ENCODE measurements around the gene C15orf61. TPM values are rescaled to one million over a fixed set of nuclear protein-coding genes. Genes with fewer than 3 reads are reported as not detected.

C15orf61 gene
- polyA plus RNA-seq, 1 donor from 2014 or later = 20.6 TPM

DNA sequence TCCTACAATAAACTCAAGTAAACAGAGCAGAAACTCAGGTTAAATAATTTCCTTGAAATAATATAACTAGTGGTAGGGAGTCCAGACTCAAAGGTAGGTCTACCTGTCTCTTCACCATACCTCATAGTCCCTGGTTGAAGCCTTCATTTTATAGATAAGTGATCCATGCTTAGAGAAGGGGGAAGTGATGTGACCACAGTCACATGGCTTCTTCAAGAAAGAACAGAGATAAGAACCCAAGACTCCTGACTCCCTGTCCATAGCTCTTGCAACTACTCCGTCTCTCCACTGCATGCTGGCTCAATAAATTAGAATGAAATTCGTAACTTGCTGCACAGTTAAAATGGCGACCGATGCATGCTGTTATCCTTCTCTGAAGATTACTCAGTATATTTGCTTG, 11.0 kb upstream of the C15orf61 start:
- no peaks in the 10 kb centered on the region for H3F3A ChIP-seq (ENCODE audit: insufficient read depth, low read length, poor library complexity, severe bottlenecking)
- H3K4me2 ChIP-seq (ENCODE audit: low read length) = no peak overlapping the region
- no peaks in the 10 kb centered on the region for H3K9me2 ChIP-seq (ENCODE audit: insufficient read depth, low read length)
- no peaks in the 10 kb centered on the region for H3K36me3 ChIP-seq (ENCODE audit: insufficient read depth, low read length)
- H2AFZ ChIP-seq (ENCODE audit: low read depth, low read length) = no peak overlapping the region
- H3K27me3 ChIP-seq (ENCODE audit: insufficient read depth, low read depth, low read length) = no peaks in the 10 kb centered on the region
- H4K20me1 ChIP-seq (ENCODE audit: insufficient read depth) = no peaks in the 10 kb centered on the region
- H3K27ac ChIP-seq (ENCODE audit: low read length) = no peak overlapping the region
- H3K9ac ChIP-seq (ENCODE audit: low read length) = no peak overlapping the region
- no peak overlapping the region for H3K4me3 ChIP-seq (ENCODE audit: low read length)
- H3K9me3 ChIP-seq (ENCODE audit: low read length) = no peaks in the 10 kb centered on the region
- no peaks in the 10 kb centered on the region for H3K79me2 ChIP-seq (replicated peaks; ENCODE audit: insufficient read depth, low read length)
- TF ChIP-seq EP300 (conservative IDR thresholded peaks at IDR 0.05; ENCODE audit: poor library complexity, severe bottlenecking) (no peak), EZH2 (IDR thresholded peaks at IDR 0.05; ENCODE audit: borderline replicate concordance, insufficient read depth, low read length, poor library complexity, severe bottlenecking) (no peak), RAD21 (conservative IDR thresholded peaks at IDR 0.05) (no peak), SMC3 (conservative IDR thresholded peaks at IDR 0.05; ENCODE audit: poor library complexity) (no peak), TAF1 (IDR thresholded peaks at IDR 0.05; ENCODE audit: low read depth) (no peak), POLR2AphosphoS5 (IDR thresholded peaks at IDR 0.05) (no peak), MXI1 (conservative IDR thresholded peaks at IDR 0.05; ENCODE audit: poor library complexity, severe bottlenecking) (no peak)
- TF ChIP-seq, protein P1, sequence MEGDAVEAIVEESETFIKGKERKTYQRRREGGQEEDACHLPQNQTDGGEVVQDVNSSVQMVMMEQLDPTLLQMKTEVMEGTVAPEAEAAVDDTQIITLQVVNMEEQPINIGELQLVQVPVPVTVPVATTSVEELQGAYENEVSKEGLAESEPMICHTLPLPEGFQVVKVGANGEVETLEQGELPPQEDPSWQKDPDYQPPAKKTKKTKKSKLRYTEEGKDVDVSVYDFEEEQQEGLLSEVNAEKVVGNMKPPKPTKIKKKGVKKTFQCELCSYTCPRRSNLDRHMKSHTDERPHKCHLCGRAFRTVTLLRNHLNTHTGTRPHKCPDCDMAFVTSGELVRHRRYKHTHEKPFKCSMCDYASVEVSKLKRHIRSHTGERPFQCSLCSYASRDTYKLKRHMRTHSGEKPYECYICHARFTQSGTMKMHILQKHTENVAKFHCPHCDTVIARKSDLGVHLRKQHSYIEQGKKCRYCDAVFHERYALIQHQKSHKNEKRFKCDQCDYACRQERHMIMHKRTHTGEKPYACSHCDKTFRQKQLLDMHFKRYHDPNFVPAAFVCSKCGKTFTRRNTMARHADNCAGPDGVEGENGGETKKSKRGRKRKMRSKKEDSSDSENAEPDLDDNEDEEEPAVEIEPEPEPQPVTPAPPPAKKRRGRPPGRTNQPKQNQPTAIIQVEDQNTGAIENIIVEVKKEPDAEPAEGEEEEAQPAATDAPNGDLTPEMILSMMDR (IDR thresholded peaks at IDR 0.05; ENCODE audit: poor library complexity, severe bottlenecking) = no peak
- TF ChIP-seq, protein P2, sequence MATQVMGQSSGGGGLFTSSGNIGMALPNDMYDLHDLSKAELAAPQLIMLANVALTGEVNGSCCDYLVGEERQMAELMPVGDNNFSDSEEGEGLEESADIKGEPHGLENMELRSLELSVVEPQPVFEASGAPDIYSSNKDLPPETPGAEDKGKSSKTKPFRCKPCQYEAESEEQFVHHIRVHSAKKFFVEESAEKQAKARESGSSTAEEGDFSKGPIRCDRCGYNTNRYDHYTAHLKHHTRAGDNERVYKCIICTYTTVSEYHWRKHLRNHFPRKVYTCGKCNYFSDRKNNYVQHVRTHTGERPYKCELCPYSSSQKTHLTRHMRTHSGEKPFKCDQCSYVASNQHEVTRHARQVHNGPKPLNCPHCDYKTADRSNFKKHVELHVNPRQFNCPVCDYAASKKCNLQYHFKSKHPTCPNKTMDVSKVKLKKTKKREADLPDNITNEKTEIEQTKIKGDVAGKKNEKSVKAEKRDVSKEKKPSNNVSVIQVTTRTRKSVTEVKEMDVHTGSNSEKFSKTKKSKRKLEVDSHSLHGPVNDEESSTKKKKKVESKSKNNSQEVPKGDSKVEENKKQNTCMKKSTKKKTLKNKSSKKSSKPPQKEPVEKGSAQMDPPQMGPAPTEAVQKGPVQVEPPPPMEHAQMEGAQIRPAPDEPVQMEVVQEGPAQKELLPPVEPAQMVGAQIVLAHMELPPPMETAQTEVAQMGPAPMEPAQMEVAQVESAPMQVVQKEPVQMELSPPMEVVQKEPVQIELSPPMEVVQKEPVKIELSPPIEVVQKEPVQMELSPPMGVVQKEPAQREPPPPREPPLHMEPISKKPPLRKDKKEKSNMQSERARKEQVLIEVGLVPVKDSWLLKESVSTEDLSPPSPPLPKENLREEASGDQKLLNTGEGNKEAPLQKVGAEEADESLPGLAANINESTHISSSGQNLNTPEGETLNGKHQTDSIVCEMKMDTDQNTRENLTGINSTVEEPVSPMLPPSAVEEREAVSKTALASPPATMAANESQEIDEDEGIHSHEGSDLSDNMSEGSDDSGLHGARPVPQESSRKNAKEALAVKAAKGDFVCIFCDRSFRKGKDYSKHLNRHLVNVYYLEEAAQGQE (IDR thresholded peaks at IDR 0.05; ENCODE audit: borderline replicate concordance) = no peak

DNA sequence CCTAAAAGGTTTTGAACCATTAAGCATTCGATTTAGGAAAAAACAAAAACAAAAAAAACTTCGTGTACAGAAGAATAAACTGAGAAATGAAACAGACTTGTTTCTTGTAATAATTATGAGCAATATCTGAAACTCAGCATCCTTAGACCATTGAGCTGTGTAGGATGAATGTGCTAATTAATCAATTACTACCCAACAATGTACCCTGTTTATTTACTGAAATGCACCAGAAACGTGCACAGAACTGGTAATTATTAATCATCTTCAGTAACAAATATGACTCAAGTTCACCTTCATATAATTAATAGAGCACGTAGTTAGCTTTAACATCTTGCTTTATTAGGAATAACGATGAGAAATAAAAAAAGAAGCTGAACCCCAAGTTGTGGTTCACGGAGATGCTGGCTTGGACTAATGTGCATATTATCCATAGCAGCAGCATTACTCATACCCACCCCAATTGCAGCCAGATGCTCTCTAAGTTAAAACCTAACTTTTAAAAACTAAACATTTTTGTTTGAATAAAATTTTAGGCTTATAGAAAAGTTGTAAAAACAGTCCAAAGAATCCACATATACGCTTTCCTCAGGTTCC, 10.2 kb upstream of the C15orf61 start:
- H3K9ac ChIP-seq (ENCODE audit: low read length) = no peak overlapping the region
- no peaks in the 10 kb centered on the region for H3K9me2 ChIP-seq (ENCODE audit: insufficient read depth, low read length)
- no peaks in the 10 kb centered on the region for H3K27me3 ChIP-seq (ENCODE audit: insufficient read depth, low read depth, low read length)
- H3K4me2 ChIP-seq (ENCODE audit: low read length) = no peak overlapping the region
- no peak overlapping the region for H2AFZ ChIP-seq (ENCODE audit: low read depth, low read length)
- H3K4me3 ChIP-seq (ENCODE audit: low read length) = no peak overlapping the region
- H3F3A ChIP-seq (ENCODE audit: insufficient read depth, low read length, poor library complexity, severe bottlenecking) = no peaks in the 10 kb centered on the region
- H3K9me3 ChIP-seq (ENCODE audit: low read length) = no peaks in the 10 kb centered on the region
- no peaks in the 10 kb centered on the region for H3K79me2 ChIP-seq (replicated peaks; ENCODE audit: insufficient read depth, low read length)
- H4K20me1 ChIP-seq (ENCODE audit: insufficient read depth) = no peaks in the 10 kb centered on the region
- no peak for TF ChIP-seq POLR2AphosphoS5 (IDR thresholded peaks at IDR 0.05)
- TF ChIP-seq SMC3 (conservative IDR thresholded peaks at IDR 0.05; ENCODE audit: poor library complexity) = no peak
- no peak for TF ChIP-seq RAD21 (conservative IDR thresholded peaks at IDR 0.05)
- TF ChIP-seq TAF1 (IDR thresholded peaks at IDR 0.05; ENCODE audit: low read depth) = no peak
- TF ChIP-seq, protein P2 (IDR thresholded peaks at IDR 0.05; ENCODE audit: borderline replicate concordance) = no peak
- no peak for TF ChIP-seq MXI1 (conservative IDR thresholded peaks at IDR 0.05; ENCODE audit: poor library complexity, severe bottlenecking)
- TF ChIP-seq EZH2 (IDR thresholded peaks at IDR 0.05; ENCODE audit: borderline replicate concordance, insufficient read depth, low read length, poor library complexity, severe bottlenecking) = no peak
- no peak for TF ChIP-seq EP300 (conservative IDR thresholded peaks at IDR 0.05; ENCODE audit: poor library complexity, severe bottlenecking)
- TF ChIP-seq, protein P1 (IDR thresholded peaks at IDR 0.05; ENCODE audit: poor library complexity, severe bottlenecking) = no peak
- no peaks in the 10 kb centered on the region for H3K36me3 ChIP-seq (ENCODE audit: insufficient read depth, low read length)
- no peak overlapping the region for H3K27ac ChIP-seq (ENCODE audit: low read length)

Data from neural cell (in vitro differentiated cells).